Stimulated activated CD4-positive, alpha-beta T cell treated with anti-CD3 and anti-CD28 coated beads, TNF-alpha, amount 100 ng/mL, for 24 hours (primary cell): Measurements from ENCODE around the gene FHOD3.
"Not testable (repeated sequence)": the region's sequence is repeated elsewhere in the genome, so short reads cannot be mapped to it uniquely, and the experiment has no call there.

Source experiments
- DNase-seq, 3 experiments: peaks; one replicate each; pipeline ENCODE4 v3.0.0-alpha.2; 2020; ENCODE audit warnings: low read depth in 3 of 3

FHOD3 gene

GRCh38 chr18:36547544-36547943 is 250.0 kb downstream of the FHOD3 start:
- no peak for DNase-seq

- DNase-seq: not testable (repeated sequence)
Measured at GRCh38 chr18:36551274-36551673, 253.8 kb downstream of the FHOD3 start.

GRCh38 chr18:36558234-36558633 is 260.7 kb downstream of the FHOD3 start:
- no peak for DNase-seq

- no peak for DNase-seq
Measured at GRCh38 chr18:36559149-36559857, 261.8 kb downstream of the FHOD3 start.

- no peak for DNase-seq
Measured at GRCh38 chr18:36560187-36560586, 262.7 kb downstream of the FHOD3 start.

- no peak for DNase-seq
Measured at GRCh38 chr18:36561046-36561445, 263.5 kb downstream of the FHOD3 start.

GRCh38 chr18:36564841-36565240 is 267.3 kb downstream of the FHOD3 start:
- DNase-seq: no peak

- DNase-seq: no peak
Measured at GRCh38 chr18:36567800-36568199, 270.3 kb downstream of the FHOD3 start.

GRCh38 chr18:36568487-36568886 is 271.0 kb downstream of the FHOD3 start:
- DNase-seq: no peak

- no peak for DNase-seq
Measured at GRCh38 chr18:36572135-36572856, 274.8 kb downstream of the FHOD3 start.

GRCh38 chr18:36576339-36576738 is 278.8 kb downstream of the FHOD3 start:
- DNase-seq: no peak

GRCh38 chr18:36578871-36579710 is 281.6 kb downstream of the FHOD3 start:
- DNase-seq: no peak

- DNase-seq: no peak
Measured at GRCh38 chr18:36580266-36580665, 282.8 kb downstream of the FHOD3 start.

GRCh38 chr18:36580874-36581750 is 283.6 kb downstream of the FHOD3 start:
- no peak for DNase-seq

- no peak for DNase-seq
Measured at GRCh38 chr18:36582988-36583745, 285.7 kb downstream of the FHOD3 start.

GRCh38 chr18:36589857-36590543 is 292.5 kb downstream of the FHOD3 start:
- DNase-seq: no peak

- no peak for DNase-seq
Measured at GRCh38 chr18:36590621-36591580, 293.4 kb downstream of the FHOD3 start.

GRCh38 chr18:36592282-36592681 is 294.8 kb downstream of the FHOD3 start:
- DNase-seq: no peak

- no peak for DNase-seq
Measured at GRCh38 chr18:36593001-36593400, 295.5 kb downstream of the FHOD3 start.
